ENCODE results near the gene RB1. TPM values are rescaled to one million over a fixed set of nuclear protein-coding genes. Genes with fewer than 3 reads are reported as not detected.

Gene RB1
- total RNA-seq, 1 donor from 2014 or later: 12.4 TPM

- Histone ChIP-seq H3K27me3 (ENCODE audit: control insufficient read depth, insufficient read depth, low read length) (no peaks in the 10 kb centered on the region), H3K36me3 (ENCODE audit: control insufficient read depth, insufficient read depth, low read length) (no peaks in the 10 kb centered on the region), H3K4me3 (ENCODE audit: low read depth, low read length) (no peak overlapping the region)
- DNase-seq (ENCODE audit: low read depth) (no peak), FAIRE-seq (no peak)
- TF ChIP-seq CTCF (IDR thresholded peaks at IDR 0.05; ENCODE audit: insufficient read depth, low read length, severe bottlenecking): no peak
Observed at GRCh38 chr13:48297131-48297786, 6.3 kb upstream of the RB1 start.

GRCh38 chr13:48299591-48299990 is 4.0 kb upstream of the RB1 start:
- H3K4me3 ChIP-seq (ENCODE audit: low read depth, low read length): no peak overlapping the region
- no peaks in the 10 kb centered on the region for H3K27me3 ChIP-seq (ENCODE audit: control insufficient read depth, insufficient read depth, low read length)
- no peak for TF ChIP-seq CTCF (IDR thresholded peaks at IDR 0.05; ENCODE audit: insufficient read depth, low read length, severe bottlenecking)
- DNase-seq (ENCODE audit: low read depth) (no peak), FAIRE-seq (no peak)
- no peaks in the 10 kb centered on the region for H3K36me3 ChIP-seq (ENCODE audit: control insufficient read depth, insufficient read depth, low read length)

GRCh38 chr13:48302871-48303358 is 636 bp upstream of the RB1 start:
- no peaks in the 10 kb centered on the region for H3K27me3 ChIP-seq (ENCODE audit: control insufficient read depth, insufficient read depth, low read length)
- no peak for TF ChIP-seq CTCF (IDR thresholded peaks at IDR 0.05; ENCODE audit: insufficient read depth, low read length, severe bottlenecking)
- H3K4me3 ChIP-seq (ENCODE audit: low read depth, low read length): peak overlapping the region; percentile 88
- FAIRE-seq: no peak
- H3K36me3 ChIP-seq (ENCODE audit: control insufficient read depth, insufficient read depth, low read length): no peaks in the 10 kb centered on the region
- DNase-seq (ENCODE audit: low read depth): peak; percentile 48

GRCh38 chr13:48304143-48304876 is 759 bp downstream of the RB1 start:
- DNase-seq (ENCODE audit: low read depth): peak; percentile 26
- Histone ChIP-seq H3K27me3 (ENCODE audit: control insufficient read depth, insufficient read depth, low read length) (no peaks in the 10 kb centered on the region), H3K36me3 (ENCODE audit: control insufficient read depth, insufficient read depth, low read length) (peaks cover 1% of the 10 kb centered on the region), H3K4me3 (ENCODE audit: low read depth, low read length) (peak overlapping the region; percentile 88)
- TF ChIP-seq CTCF (IDR thresholded peaks at IDR 0.05; ENCODE audit: insufficient read depth, low read length, severe bottlenecking): no peak
- no peak for FAIRE-seq

GRCh38 chr13:48311223-48311622 is 7.7 kb downstream of the RB1 start:
- DNase-seq (ENCODE audit: low read depth): peak; percentile 59
- no peak for TF ChIP-seq CTCF (IDR thresholded peaks at IDR 0.05; ENCODE audit: insufficient read depth, low read length, severe bottlenecking)
- peaks cover 2% of the 10 kb centered on the region for H3K36me3 ChIP-seq (ENCODE audit: control insufficient read depth, insufficient read depth, low read length)
- H3K27me3 ChIP-seq (ENCODE audit: control insufficient read depth, insufficient read depth, low read length): no peaks in the 10 kb centered on the region
- H3K4me3 ChIP-seq (ENCODE audit: low read depth, low read length): no peak overlapping the region
- no peak for FAIRE-seq
